HG02970 (cell line): Measurements from ENCODE around the gene EMD.

ENCODE experiments used
- ATAC-seq: cut with Tn5 transposase; IDR thresholded peaks from one replicate; pipeline ENCODE4 v1.9.1; 2021; ENCODE audit warnings: mild to moderate bottlenecking, moderate library complexity, moderate number of reproducible peaks; ENCODE audit not compliant: unreplicated experiment, low FRiP score

The EMD gene

GRCh38 chrX:154370300-154371016 lies 8.6 kb upstream of the EMD start:
- peak; percentile 2 for ATAC-seq

GRCh38 chrX:154371017-154371788 lies 7.9 kb upstream of the EMD start:
- peak; percentile 45 for ATAC-seq

GRCh38 chrX:154371789-154372300 lies 7.2 kb upstream of the EMD start:
- no peak for ATAC-seq

GRCh38 chrX:154372612-154373022 lies 6.5 kb upstream of the EMD start:
- no peak for ATAC-seq

GRCh38 chrX:154373340-154374306 lies 5.5 kb upstream of the EMD start:
- ATAC-seq = no peak

- ATAC-seq = no peak
Observed at GRCh38 chrX:154374313-154375155, 4.6 kb upstream of the EMD start, which contains the start of gene FLNA. FLNA (minus strand) TSS chrX:154374634; CDS start chrX:154371245, 3,389 bp downstream.

- no peak for ATAC-seq
Observed at GRCh38 chrX:154375156-154375504, 4.0 kb upstream of the EMD start.

- ATAC-seq = no peak
Observed at GRCh38 chrX:154376774-154377173, 2.3 kb upstream of the EMD start.

- no peak for ATAC-seq
Observed at GRCh38 chrX:154378059-154378798, 866 bp upstream of the EMD start.

- no peak for ATAC-seq
Observed at GRCh38 chrX:154379569-154379951, 465 bp downstream of the EMD start.

- no peak for ATAC-seq
Observed at GRCh38 chrX:154380153-154380552, 1.1 kb downstream of the EMD start.

- no peak for ATAC-seq
Observed at GRCh38 chrX:154380787-154381186, 1.7 kb downstream of the EMD start.

- ATAC-seq = no peak
Observed at GRCh38 chrX:154381271-154381670, 2.2 kb downstream of the EMD start.

GRCh38 chrX:154382483-154383069 lies 3.5 kb downstream of the EMD start:
- no peak for ATAC-seq

- ATAC-seq = no peak
Observed at GRCh38 chrX:154383359-154384283, 4.5 kb downstream of the EMD start.

- no peak for ATAC-seq
Observed at GRCh38 chrX:154384284-154384892, 5.3 kb downstream of the EMD start.

GRCh38 chrX:154388094-154388493 lies 9.0 kb downstream of the EMD start:
- peak; percentile 26 for ATAC-seq
